ENCODE measurements around the gene TLL2. TPM values are rescaled to one million over a fixed set of nuclear protein-coding genes. Genes with fewer than 3 reads are reported as not detected.

TLL2 gene
- total RNA-seq, 2 donors from 2014 or later: 0.10 TPM; not detected in 1

- intact Hi-C loops (cut with DNase I): no loop called here
- no peak for DNase-seq (ENCODE audit: low spot score)
Observed at GRCh38 chr10:96441322-96441885, 72.3 kb downstream of the TLL2 start.

GRCh38 chr10:96440361-96441292 is 73.1 kb downstream of the TLL2 start:
- intact Hi-C loops (cut with DNase I): no loop called here
- no peak for DNase-seq (ENCODE audit: low spot score)

GRCh38 chr10:96439725-96440124 is 74.0 kb downstream of the TLL2 start:
- no peak for DNase-seq (ENCODE audit: low spot score)
- intact Hi-C loops (cut with DNase I): no loop called here

- DNase-seq (ENCODE audit: low spot score): no peak
- intact Hi-C loops (cut with DNase I): no loop called here
Observed at GRCh38 chr10:96436035-96436434, 77.7 kb downstream of the TLL2 start.

GRCh38 chr10:96431211-96431970 is 82.3 kb downstream of the TLL2 start:
- intact Hi-C loops (cut with DNase I): no loop called here

GRCh38 chr10:96427291-96427690 is 86.4 kb downstream of the TLL2 start:
- DNase-seq (ENCODE audit: low spot score): no peak
- intact Hi-C loops (cut with DNase I): no loop called here

More at GRCh38 chr10:96431211-96431970, 82.3 kb downstream of the TLL2 start:
- DNase-seq (ENCODE audit: low spot score): no peak

GRCh38 chr10:96422525-96422924 is 91.2 kb downstream of the TLL2 start:
- no peak for DNase-seq (ENCODE audit: low spot score)
- intact Hi-C loops (cut with DNase I): no loop called here

- DNase-seq (ENCODE audit: low spot score): no peak
- intact Hi-C loops (cut with DNase I): no loop called here
Observed at GRCh38 chr10:96421995-96422394, 91.7 kb downstream of the TLL2 start.

- no peak for DNase-seq (ENCODE audit: low spot score)
- intact Hi-C loops (cut with DNase I): no loop called here
Observed at GRCh38 chr10:96420228-96421009, 93.3 kb downstream of the TLL2 start.

- intact Hi-C loops (cut with DNase I): no loop called here
Observed at GRCh38 chr10:96419351-96419750, 94.4 kb downstream of the TLL2 start.

GRCh38 chr10:96418582-96418981 is 95.1 kb downstream of the TLL2 start:
- intact Hi-C loops (cut with DNase I): no loop called here
- no peak for DNase-seq (ENCODE audit: low spot score)

More at GRCh38 chr10:96419351-96419750, 94.4 kb downstream of the TLL2 start:
- DNase-seq (ENCODE audit: low spot score): no peak

- intact Hi-C loops (cut with DNase I): no loop called here
- no peak for DNase-seq (ENCODE audit: low spot score)
Observed at GRCh38 chr10:96417441-96417840, 96.3 kb downstream of the TLL2 start.

- no peak for DNase-seq (ENCODE audit: low spot score)
- intact Hi-C loops (cut with DNase I): no loop called here
Observed at GRCh38 chr10:96416643-96417042, 97.1 kb downstream of the TLL2 start.

- DNase-seq (ENCODE audit: low spot score): no peak
- intact Hi-C loops (cut with DNase I): no loop called here
Observed at GRCh38 chr10:96415891-96416554, 97.7 kb downstream of the TLL2 start.

- DNase-seq (ENCODE audit: low spot score): no peak
- intact Hi-C loops (cut with DNase I): no loop called here
Observed at GRCh38 chr10:96415150-96415890, 98.4 kb downstream of the TLL2 start.

GRCh38 chr10:96414303-96414702 is 99.4 kb downstream of the TLL2 start:
- no peak for DNase-seq (ENCODE audit: low spot score)
- intact Hi-C loops (cut with DNase I): no loop called here

GRCh38 chr10:96413151-96413787 is 100.5 kb downstream of the TLL2 start:
- DNase-seq (ENCODE audit: low spot score): no peak
- intact Hi-C loops (cut with DNase I): no loop called here
